ENCODE results near the gene FTO.

Gene FTO

DNA sequence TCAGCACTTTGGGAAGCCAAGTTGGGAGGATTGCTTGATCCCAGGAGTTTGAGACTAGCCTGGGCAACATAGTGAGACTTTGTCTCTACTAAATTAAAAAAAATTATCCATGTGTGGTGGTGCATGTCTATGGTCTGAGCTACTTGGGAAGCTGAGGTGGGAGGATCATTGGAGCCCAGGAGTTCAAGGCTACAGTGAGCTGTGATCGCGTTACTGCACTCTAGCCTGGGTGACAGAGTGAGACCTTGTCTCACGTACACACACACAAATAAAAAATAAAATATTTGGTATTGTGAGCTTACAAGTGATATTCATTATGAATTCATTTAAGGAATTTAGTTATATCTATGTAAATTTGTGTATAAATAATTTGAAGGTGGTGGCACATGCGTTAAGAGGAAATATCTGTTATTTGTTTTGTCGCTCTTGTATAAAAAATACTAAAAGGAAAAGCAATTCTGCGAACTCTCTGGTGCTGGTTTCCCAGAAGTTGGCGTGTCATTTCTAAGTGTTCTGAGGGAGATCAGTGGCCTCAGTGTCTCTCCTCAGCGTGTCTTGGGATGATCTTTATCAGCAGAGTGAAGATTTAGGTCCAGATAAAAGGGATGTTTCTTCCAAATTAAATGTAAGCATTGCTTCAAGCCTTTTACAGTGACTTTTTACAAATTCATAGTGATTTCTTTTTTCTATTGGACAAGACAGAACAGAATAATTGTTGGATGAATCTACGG is 187.6 kb downstream of the FTO start:
- no peak overlapping the region for H3K4me3 ChIP-seq (ENCODE audit: low read depth, low read length)

GRCh38 chr16:53892155-53892554 is 188.2 kb downstream of the FTO start:
- H3K4me3 ChIP-seq (ENCODE audit: low read depth, low read length): no peak overlapping the region
- peak; percentile 86 for DNase-seq (ENCODE audit: low read depth)
- peak; percentile 84 for TF ChIP-seq CTCF (conservative IDR thresholded peaks at IDR 0.05; ENCODE audit: low read depth, low read length)

More for the DNA sequence above, 187.6 kb downstream of the FTO start:
- no peak for DNase-seq (ENCODE audit: low read depth)
- TF ChIP-seq CTCF (conservative IDR thresholded peaks at IDR 0.05; ENCODE audit: low read depth, low read length): no peak

GRCh38 chr16:53893731-53894435 is 189.9 kb downstream of the FTO start:
- TF ChIP-seq CTCF (conservative IDR thresholded peaks at IDR 0.05; ENCODE audit: low read depth, low read length): no peak
- no peak overlapping the region for H3K4me3 ChIP-seq (ENCODE audit: low read depth, low read length)
- peak; percentile 70 for DNase-seq (ENCODE audit: low read depth)

DNA sequence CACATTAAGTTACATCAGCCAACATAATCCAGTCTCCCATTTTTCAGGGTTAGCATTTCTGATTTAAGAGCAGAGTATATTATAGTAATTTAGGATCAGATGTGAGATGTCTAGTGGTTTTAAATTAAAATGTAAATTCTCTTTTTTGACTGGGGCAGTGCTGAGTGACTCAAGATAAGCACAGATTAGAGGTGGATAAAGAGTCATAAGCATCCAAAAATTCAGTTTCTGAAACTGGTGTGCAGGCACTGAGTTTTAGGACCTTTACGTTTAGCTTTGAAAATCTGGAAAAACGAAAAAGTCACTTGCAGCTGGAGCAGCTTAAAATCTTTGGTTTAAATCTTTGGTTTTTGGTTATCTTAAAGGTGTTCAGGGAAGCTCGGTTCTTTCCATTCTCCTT is 190.7 kb downstream of the FTO start:
- DNase-seq (ENCODE audit: low read depth): no peak
- no peak overlapping the region for H3K4me3 ChIP-seq (ENCODE audit: low read depth, low read length)
- no peak for TF ChIP-seq CTCF (conservative IDR thresholded peaks at IDR 0.05; ENCODE audit: low read depth, low read length)

DNA sequence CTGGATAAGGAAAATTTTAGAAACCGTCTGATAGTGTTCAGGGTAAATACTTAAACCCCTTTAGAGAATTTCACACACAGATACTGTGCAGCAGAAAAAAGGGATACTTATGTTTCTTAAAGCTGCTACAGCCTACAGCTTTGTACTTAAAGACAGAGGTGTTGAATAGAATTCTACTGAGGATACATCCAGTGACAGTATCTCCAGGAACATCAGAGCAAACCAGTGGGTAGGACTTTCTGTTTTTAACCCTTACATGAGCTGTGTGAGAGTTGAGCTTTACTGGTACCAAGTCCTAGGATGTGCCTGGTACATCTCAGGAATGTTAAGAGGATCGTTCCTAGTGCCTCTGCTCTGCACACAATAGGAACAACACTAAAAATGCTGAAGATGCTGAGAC is 191.5 kb downstream of the FTO start:
- TF ChIP-seq CTCF (conservative IDR thresholded peaks at IDR 0.05; ENCODE audit: low read depth, low read length): no peak
- DNase-seq (ENCODE audit: low read depth): no peak
- H3K4me3 ChIP-seq (ENCODE audit: low read depth, low read length): no peak overlapping the region

GRCh38 chr16:53895851-53896250 is 191.9 kb downstream of the FTO start:
- no peak for TF ChIP-seq CTCF (conservative IDR thresholded peaks at IDR 0.05; ENCODE audit: low read depth, low read length)
- H3K4me3 ChIP-seq (ENCODE audit: low read depth, low read length): no peak overlapping the region
- no peak for DNase-seq (ENCODE audit: low read depth)

DNA sequence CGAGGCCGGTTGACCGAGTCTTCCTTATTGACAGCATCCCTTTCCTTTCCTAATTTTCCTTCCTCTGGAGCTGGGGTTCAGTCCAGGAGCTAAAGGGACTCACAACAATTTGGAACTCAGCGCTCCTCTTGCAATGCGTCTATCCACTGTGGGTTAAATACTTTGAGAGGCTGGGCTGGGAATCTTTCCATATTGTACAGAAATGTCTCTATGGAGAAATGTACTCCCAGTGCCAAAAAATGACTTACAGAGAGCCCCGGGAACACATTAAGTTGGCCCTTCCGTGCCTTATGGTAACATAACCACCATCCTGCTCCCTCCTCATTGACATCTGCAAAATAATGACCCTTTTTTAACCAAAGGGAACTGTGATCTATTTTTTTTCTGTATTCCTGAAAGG is 192.8 kb downstream of the FTO start:
- no peak for DNase-seq (ENCODE audit: low read depth)
- no peak overlapping the region for H3K4me3 ChIP-seq (ENCODE audit: low read depth, low read length)
- TF ChIP-seq CTCF (conservative IDR thresholded peaks at IDR 0.05; ENCODE audit: low read depth, low read length): no peak
